ENCODE data around the gene SERINC5.
A peak's percentile ranks its signal among the peaks of the same experiment; 100 is the strongest.
"Not testable (repeated sequence)": the region's sequence is repeated elsewhere in the genome, so short reads cannot be mapped to it uniquely, and the experiment has no call there.

SERINC5 gene

GRCh38 chr5:80255811-80256712 is at the start of gene SERINC5:
Gene SERINC5 (minus strand): TSS chr5:80256048. CDS start chr5:80255922, 126 bp downstream.
- DNase-seq (ENCODE audit: low read depth), result no peak

DNA sequence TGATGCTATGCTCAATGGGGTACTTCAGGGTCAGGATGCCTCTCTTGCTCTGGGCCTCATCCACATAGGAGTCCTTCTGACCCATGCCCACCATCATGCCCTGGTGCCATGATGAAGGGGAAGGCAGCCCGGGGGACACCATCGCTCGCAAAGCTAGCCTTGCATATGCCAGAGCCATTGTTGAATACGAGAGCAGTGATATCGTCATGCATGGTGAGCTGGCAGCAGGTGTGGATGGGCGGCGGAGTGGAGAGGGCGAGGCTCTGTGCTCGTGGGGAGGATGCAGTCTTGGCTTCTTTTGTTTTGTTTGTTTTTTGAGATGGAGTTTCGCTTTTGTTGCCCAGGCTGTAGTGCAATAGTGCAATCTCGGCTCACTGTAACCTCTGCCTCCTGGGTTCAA is 46.8 kb upstream of the SERINC5 start:
- no peak for DNase-seq (ENCODE audit: low read depth)
- H3K4me3 ChIP-seq (ENCODE audit: low read depth, low read length), result no peak overlapping the region

More at GRCh38 chr5:80255811-80256712, at the start of gene SERINC5:
- H3K4me3 ChIP-seq (ENCODE audit: low read depth, low read length), result peak within 1 kb of the TSS; percentile 72

- DNase-seq (ENCODE audit: low read depth); H3K4me3 ChIP-seq (ENCODE audit: low read depth, low read length): not testable (repeated sequence)
Observed at GRCh38 chr5:80301342-80301741, 45.5 kb upstream of the SERINC5 start.

DNA sequence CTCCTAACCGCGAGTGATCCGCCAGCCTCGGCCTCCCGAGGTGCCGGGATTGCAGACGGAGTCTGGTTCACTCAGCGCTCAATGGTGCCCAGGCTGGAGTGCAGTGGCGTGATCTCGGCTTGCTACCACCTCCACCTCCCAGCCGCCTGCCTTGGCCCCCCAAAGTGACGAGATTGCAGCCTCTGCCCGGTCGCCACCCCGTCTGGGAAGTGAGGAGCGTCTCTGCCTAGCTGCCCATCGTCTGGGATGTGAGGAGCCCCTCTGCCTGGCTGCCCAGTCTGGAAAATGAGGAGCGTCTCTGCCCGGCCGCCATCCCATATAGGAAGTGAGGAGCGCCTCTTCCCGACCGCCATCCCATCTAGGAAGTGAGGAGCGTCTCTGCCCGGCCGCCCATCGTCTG is 44.9 kb upstream of the SERINC5 start:
- not testable (repeated sequence) for H3K4me3 ChIP-seq (ENCODE audit: low read depth, low read length); DNase-seq (ENCODE audit: low read depth)

DNA sequence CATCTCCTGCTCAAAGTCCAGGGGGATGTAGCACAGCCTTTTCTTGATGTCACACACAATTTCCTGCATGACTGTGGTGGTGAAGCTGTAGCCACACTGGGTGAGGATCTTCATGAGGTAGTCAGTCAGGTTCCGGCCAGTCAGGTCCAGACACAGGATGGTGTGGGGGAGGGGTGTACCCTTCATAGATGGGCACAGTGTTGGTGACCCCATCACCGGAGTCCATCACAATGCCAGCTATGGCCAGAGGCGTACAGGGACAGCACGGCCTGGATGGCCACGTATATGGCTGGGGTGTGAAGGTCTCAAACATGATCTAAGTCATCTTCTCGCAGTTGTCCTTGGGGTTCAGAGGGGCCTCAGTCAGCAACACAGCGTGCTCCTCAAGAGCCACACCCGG is 44.3 kb upstream of the SERINC5 start:
- no peak overlapping the region for H3K4me3 ChIP-seq (ENCODE audit: low read depth, low read length)
- no peak for DNase-seq (ENCODE audit: low read depth)

DNA sequence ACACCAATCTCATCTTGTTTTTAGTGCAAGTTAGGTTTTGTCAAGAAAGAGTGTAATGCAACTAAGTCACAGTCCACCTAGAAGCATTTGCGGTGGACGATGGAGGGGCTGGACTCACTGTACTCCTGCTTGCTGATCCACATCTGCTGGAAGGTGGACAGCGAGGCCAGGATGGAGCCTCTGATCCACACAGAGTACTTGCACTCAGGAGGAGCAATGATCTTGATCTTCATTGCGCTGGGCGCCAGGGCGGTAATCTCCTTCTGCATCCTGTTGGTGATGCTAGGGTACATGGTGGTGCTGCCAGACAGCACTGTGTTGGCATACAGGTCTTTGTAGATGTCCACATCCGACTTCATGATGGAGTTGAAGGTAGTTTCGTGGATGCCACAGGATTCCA is 43.8 kb upstream of the SERINC5 start:
- DNase-seq (ENCODE audit: low read depth), result no peak
- H3K4me3 ChIP-seq (ENCODE audit: low read depth, low read length), result no peak overlapping the region

- H3K4me3 ChIP-seq (ENCODE audit: low read depth, low read length), result no peak overlapping the region
- DNase-seq (ENCODE audit: low read depth), result no peak
Observed at GRCh38 chr5:80296121-80296520, 40.3 kb upstream of the SERINC5 start.

GRCh38 chr5:80291761-80292160 is 35.9 kb upstream of the SERINC5 start:
- no peak for DNase-seq (ENCODE audit: low read depth)
- H3K4me3 ChIP-seq (ENCODE audit: low read depth, low read length), result no peak overlapping the region

- H3K4me3 ChIP-seq (ENCODE audit: low read depth, low read length), result no peak overlapping the region
- no peak for DNase-seq (ENCODE audit: low read depth)
Observed at GRCh38 chr5:80289320-80289719, 33.5 kb upstream of the SERINC5 start.

GRCh38 chr5:80288177-80288576 is 32.3 kb upstream of the SERINC5 start:
- DNase-seq (ENCODE audit: low read depth), result no peak
- no peak overlapping the region for H3K4me3 ChIP-seq (ENCODE audit: low read depth, low read length)

DNA sequence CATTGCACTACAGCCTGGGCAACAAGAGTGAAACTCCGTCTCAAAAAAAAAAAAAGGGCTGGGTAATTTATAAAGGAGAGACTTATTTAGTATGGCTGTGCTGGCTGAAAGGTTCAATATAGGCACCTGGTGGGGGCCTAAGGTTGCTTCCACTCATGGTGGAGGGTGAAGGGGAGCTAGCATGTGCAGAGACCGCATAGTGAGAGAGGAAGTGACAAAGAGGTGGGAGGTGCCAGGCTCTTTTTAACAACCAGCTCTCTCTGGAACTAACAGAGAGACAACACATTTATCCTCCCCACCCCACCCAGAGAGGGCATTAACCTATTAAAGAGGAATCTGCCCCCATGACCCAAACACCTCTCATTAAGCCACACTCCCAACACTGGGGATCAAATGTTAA is 28.9 kb upstream of the SERINC5 start:
- DNase-seq (ENCODE audit: low read depth), result no peak
- H3K4me3 ChIP-seq (ENCODE audit: low read depth, low read length), result no peak overlapping the region

- no peak for DNase-seq (ENCODE audit: low read depth)
- no peak overlapping the region for H3K4me3 ChIP-seq (ENCODE audit: low read depth, low read length)
Observed at GRCh38 chr5:80283360-80283759, 27.5 kb upstream of the SERINC5 start.

DNA sequence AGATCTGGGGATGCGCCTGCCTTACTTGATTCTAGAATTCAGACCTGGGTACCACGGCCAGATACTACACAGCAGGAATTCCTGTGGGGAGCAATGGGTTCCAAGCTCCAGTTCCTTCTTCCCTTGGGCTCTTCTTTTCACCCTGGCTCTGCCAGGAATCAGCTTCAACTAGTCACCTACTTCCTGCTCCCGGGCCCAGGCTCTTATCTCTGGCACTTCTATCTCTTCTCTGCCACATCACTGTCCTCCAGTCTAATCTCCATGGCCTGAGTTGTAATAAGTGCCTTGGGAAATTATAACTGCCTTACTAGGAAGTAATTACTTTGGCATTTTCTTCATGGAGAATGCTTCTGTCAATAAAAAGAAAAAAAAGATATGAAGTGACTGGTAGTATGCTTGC is 26.2 kb upstream of the SERINC5 start:
- no peak for DNase-seq (ENCODE audit: low read depth)
- no peak overlapping the region for H3K4me3 ChIP-seq (ENCODE audit: low read depth, low read length)

DNA sequence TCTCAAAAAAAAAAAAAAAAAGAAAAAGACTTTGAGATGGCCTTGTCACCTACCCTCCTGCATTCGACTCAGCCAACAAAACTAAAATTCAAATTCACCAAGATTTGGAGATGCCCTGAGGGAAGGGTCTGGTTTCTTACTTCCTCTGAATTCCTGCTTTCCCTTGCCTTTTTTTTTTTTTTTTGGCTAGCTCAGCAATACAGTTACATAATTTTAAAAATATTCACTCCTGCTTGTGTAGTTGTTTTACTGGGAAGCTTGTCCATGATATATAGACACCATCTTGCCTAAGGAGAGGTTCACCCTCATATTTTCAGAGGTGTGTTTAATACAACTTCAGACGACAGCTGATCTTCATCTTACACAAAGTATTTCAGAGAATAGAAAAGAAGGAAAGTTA is 21.3 kb upstream of the SERINC5 start:
- H3K4me3 ChIP-seq (ENCODE audit: low read depth, low read length), result no peak overlapping the region
- no peak for DNase-seq (ENCODE audit: low read depth)

DNA sequence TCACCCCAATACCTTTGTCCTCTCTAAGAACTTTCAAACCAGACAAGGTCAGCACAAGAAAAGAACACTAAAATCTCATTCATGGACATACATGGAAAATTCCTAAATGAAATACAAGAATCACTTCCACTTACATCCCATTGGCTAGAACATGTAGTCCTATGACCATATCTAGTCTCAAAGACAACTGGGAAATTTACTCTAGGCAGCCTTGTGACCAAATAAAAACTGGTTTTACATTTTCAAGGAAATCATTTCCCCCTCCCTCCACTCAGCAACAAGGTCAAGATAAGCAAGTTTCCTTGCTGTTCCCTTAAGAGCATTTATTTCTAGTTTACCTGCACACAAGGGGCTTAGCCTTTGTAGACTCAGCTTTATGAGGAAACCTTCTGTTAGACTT is 20.3 kb upstream of the SERINC5 start:
- H3K4me3 ChIP-seq (ENCODE audit: low read depth, low read length), result no peak overlapping the region
- DNase-seq (ENCODE audit: low read depth), result no peak

DNA sequence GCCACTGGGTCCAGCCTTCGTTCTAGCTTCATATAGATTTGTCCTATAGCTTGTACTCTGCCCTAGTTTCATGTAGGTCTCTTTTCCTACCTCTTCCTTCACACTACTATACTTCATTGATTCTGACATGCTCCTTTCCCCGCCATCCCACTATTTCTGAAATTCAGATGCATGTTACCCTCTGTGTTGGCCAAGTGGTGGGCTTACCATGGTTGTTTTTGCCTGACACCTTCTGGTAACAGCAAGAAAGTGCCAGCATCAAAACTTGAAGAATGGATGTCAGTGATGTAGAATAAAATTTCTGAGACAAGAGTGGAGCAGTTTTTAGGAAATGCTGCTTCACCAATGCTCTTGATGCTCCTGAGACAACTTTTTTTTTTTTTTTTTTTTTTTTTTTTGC is 19.5 kb upstream of the SERINC5 start:
- no peak overlapping the region for H3K4me3 ChIP-seq (ENCODE audit: low read depth, low read length)
- no peak for DNase-seq (ENCODE audit: low read depth)

GRCh38 chr5:80270543-80270942 is 14.7 kb upstream of the SERINC5 start:
- not testable (repeated sequence) for H3K4me3 ChIP-seq (ENCODE audit: low read depth, low read length)

DNA sequence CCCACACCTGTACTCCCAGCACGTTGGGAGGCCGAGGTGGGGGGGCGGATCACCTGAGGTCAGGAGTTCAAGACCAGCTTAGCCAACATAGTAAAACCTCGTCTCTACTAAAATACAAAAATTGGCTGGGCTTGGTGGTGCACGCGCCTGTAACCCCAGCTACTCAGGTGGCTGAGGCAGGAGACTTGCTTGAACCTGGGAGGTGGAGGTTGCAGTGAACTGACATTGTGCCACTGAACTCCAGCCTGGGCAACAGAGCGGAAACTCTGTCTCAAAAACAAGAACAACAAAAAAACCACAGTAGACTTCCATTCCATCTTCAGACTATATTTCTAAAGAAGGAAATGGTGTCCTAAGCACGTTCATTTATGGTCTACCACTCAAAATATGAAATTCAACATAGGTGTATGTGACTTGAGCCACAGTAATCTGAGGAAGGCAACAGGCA is 14.2 kb upstream of the SERINC5 start:
- no peak for DNase-seq (ENCODE audit: low read depth)
- H3K4me3 ChIP-seq (ENCODE audit: low read depth, low read length), result no peak overlapping the region

More at GRCh38 chr5:80270543-80270942, 14.7 kb upstream of the SERINC5 start:
- DNase-seq (ENCODE audit: low read depth), result not testable (repeated sequence)

- no peak for DNase-seq (ENCODE audit: low read depth)
- H3K4me3 ChIP-seq (ENCODE audit: low read depth, low read length), result no peak overlapping the region
Observed at GRCh38 chr5:80268916-80269315, 13.1 kb upstream of the SERINC5 start.

- DNase-seq (ENCODE audit: low read depth), result no peak
- no peak overlapping the region for H3K4me3 ChIP-seq (ENCODE audit: low read depth, low read length)
Observed at GRCh38 chr5:80266566-80266965, 10.7 kb upstream of the SERINC5 start.

DNA sequence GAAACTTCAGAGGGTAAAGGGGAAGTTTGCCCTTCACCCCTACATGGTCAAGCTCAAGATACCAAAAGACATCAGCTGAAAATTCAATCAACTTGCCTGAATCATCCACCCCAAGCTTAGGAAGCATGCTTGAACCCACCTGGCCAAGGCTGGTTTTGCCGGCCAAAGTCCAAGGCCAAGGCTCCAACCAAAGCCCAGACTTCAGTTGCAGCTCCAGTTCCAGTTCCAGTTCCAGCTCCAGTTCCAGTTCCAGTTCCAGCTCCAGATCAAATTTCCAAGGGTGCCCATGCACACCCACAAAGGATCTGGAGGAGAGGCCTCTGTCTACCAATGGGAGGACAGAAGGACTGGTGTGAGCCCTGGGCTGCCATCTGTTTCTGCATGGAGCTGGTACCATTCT is 4.6 kb upstream of the SERINC5 start:
- no peak for DNase-seq (ENCODE audit: low read depth)
- no peak overlapping the region for H3K4me3 ChIP-seq (ENCODE audit: low read depth, low read length)

All from skeletal muscle cell (primary cell).